Measurements from ENCODE around the gene INPP4B.

DNA sequence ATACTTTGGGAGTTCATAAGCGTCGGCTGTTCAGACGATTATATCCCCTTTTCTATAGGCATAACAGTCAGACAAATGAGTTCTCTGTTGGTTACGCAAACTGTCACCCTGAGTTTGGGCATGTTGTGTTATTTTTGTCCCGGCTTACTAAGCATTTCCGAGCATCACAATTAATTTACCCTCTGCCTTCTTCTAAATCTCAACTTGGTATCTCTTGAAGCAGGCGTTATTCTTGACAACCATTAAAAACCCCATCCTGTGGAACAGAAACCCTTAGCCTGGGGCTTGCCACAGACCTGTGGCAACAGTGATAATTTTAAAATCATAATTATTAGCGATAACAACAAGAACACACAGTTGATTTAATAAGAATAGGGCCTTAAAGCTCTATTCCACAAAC lies 558.7 kb downstream of the INPP4B start:
- TF ChIP-seq, protein P1, sequence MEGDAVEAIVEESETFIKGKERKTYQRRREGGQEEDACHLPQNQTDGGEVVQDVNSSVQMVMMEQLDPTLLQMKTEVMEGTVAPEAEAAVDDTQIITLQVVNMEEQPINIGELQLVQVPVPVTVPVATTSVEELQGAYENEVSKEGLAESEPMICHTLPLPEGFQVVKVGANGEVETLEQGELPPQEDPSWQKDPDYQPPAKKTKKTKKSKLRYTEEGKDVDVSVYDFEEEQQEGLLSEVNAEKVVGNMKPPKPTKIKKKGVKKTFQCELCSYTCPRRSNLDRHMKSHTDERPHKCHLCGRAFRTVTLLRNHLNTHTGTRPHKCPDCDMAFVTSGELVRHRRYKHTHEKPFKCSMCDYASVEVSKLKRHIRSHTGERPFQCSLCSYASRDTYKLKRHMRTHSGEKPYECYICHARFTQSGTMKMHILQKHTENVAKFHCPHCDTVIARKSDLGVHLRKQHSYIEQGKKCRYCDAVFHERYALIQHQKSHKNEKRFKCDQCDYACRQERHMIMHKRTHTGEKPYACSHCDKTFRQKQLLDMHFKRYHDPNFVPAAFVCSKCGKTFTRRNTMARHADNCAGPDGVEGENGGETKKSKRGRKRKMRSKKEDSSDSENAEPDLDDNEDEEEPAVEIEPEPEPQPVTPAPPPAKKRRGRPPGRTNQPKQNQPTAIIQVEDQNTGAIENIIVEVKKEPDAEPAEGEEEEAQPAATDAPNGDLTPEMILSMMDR (IDR thresholded peaks at IDR 0.05), result no peak
- no peak for TF ChIP-seq POLR2A (IDR thresholded peaks at IDR 0.05)

All from ovary (tissue), 3 donors.